Activated gamma-delta T cell (primary cell): Measurements from ENCODE around the gene SNED1.

Source experiments
- DNase-seq: peaks from one replicate; lab custom pipeline; 2025; lab: John Stamatoyannopoulos, UW

SNED1 gene

DNA sequence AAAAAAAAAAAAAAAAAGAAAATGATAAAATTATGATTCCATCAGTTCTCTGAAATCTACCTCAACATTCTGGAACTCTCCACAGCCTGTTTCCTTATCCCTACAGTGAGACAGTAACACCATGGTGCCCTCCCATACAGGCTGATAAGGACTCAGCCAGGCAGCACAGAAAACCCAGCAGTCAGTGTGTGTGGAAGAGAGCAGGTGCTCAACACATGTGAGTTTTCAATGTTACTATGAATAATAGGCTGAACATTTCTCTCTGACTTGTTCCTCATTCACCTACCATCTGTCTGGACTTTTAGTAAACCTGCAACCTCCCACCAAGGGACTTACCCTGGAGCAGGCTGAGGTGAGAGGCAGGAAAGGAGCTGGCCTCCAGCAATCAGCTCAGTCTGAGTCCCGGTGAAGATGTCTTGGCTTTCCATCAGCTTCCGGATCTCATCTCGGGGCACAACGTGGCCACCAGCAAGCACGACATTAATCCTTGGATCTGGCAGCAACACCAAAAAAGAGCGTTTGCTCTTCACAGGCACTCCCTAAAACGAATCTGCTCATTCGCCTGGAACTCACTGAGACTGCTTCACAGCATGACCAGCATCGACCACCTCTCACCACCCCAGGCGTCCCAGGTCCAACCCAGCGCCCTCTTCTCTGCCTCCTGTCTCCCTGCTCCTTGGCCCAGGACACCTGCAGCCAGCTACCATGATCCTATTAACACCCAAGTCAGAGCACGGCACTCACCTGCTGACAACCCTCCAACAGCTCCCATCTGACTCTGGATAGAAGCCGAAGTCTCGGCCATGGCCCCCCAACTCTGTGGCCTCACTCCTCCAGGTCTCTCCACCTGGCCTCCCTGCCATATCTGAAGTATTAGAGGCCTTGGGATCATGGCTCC lies 134.4 kb downstream of the SNED1 start:
- no peak for DNase-seq

- no peak for DNase-seq
Measured at GRCh38 chr2:241133436-241133820, 135.0 kb downstream of the SNED1 start.

DNA sequence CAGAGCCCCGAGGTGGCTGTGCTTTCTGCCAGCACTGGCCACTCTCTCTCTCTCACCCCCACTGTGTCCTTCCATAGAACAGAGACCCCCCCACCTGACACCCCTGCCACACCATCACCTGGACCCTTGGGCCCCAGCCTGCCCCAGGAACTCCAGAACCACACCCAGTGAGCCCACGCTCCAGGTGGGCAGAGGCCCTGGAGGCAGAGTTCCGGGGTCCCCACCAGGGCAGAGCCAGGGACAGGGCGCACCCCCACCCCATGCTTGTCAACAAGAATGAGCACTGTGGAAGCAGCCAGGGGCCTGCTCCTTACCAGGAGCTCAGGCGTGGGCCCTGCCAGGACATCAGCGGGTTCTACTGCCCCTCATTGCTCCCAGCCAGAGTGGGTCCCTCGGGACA lies 136.3 kb downstream of the SNED1 start:
- DNase-seq, result no peak

- DNase-seq, result no peak
Measured at GRCh38 chr2:241135737-241136136, 137.3 kb downstream of the SNED1 start.

DNA sequence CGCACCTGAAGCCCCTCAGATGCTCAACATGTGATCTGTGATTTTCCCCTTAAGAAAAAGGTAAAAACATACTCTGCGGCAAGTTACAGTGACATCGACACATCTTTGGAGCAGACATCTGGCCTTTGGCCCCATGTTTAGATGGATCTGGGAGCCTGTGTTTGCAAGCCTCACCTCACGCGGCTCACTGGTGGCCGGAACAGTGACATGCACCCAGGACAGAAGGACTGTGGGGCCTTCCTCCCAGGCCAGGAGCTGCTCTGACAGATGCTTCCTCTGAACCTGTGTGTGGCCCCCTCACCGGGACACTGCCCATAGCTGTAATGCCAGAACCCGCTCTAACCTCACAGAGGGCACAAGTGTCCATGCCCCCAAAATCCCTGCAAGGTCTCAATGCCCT lies 137.8 kb downstream of the SNED1 start:
- DNase-seq, result no peak

GRCh38 chr2:241136661-241137260 lies 138.3 kb downstream of the SNED1 start:
- no peak for DNase-seq

DNA sequence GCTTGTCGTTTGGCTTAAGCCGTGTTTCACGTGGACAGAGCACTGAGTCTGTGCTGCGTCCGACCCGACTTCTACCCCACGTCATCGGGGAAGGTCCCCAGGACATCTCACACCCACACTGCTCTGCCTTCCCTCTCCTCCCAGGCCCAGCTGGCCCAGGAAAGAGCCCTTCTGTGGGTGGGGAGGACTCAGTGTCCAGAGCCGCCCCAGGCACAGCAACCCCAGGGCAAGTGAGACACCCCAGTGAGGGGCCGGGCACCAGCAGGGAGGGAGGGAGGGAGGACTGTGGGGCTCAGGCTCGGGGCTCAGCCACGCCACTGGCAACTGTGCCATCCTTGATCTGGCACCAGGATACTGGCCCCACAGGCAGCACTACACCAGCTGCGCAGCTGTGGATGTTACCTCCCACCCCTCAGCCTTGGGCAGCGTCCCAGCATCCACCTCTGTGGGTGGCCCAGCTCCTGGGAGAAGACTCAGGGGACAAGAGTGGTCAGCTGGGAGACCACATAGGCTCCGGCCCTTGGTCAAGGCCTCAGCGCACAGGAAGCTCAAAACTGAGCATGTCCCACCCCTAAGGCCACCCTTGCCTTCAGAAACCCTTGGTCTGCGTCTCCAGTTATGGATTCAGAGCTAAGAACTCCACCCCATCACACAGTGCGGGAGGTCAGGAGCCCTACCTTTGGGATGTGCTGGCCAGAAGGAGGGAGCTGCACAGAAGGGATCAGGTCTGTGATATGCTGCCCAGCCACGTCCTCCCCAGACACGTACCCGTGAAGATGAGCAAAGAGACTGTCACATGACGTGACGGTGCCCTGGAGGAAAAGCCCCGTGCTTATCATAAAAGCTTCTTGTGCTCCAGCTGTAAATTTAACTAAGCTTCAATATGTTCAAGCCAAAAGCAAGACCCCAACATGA lies 139.1 kb downstream of the SNED1 start:
- no peak for DNase-seq

DNA sequence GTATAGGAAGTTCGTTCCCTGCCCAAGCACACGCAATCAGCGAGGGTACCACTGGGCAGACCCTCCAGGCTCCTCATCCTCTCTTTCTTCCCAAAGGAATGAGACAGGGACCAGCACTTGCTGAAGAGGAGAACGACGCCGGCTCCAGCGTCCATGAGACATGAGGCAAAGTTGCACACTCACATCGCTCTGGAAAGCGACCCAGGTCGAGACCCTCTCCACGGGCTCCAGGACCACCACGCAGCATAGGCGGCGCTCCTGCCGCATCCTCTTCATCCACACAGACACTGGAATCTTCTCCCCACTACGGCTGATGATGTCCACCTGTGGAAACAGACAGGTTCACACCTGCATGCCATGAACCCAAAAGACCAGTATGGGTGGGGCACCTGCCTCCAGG lies 140.1 kb downstream of the SNED1 start:
- DNase-seq, result no peak

GRCh38 chr2:241139531-241140444 lies 141.4 kb downstream of the SNED1 start:
- DNase-seq, result no peak

DNA sequence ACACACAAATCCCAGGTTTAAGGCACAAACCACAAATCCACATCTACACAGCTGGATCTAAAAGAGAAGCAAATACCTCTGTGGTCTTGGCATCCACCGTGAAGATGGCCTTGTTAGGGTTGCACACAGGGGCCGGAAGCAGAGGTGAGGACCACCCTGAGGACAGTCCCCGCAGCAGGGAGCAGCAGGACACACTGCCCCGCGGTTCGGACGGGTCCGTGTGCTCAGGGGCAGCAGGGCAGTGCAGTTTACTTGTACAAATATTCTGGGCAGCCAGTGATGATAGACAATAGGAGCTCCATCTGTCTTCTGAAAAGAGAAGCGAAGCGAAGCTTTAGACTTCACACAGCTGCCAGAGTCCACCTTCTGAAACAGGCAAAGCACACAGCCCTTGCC lies 142.0 kb downstream of the SNED1 start:
- no peak for DNase-seq

DNA sequence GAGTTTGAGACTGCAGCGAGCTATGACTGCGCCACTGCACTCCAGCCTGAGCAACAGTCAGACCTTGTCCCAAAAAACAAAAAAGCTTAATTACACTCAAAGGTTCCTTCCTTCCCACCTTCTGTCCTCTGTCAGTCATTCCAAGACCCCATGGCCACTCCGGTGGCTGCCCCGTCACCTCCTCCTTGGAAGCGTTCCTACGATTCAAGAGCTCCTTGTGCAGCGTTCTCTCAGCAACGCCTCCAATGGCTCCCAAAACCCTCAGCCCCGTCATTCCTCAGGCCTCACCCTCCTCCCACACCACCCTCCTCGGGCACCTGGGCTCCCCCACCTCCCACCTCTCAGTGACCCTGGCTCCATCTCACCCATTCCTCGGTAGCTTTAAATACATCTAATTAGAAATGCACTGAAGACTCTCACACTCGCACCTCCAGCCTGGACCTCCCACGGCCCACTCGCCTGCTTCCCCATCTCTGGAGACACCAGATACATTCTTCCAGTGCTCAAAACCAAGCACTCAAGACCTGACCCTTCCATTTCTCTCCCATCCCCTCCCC lies 142.9 kb downstream of the SNED1 start:
- no peak for DNase-seq

- no peak for DNase-seq
Measured at GRCh38 chr2:241142063-241142462, 143.6 kb downstream of the SNED1 start.

- no peak for DNase-seq
Measured at GRCh38 chr2:241142593-241142992, 144.2 kb downstream of the SNED1 start.
